Stimulated activated CD4-positive, alpha-beta T cell treated with anti-CD3 and anti-CD28 coated beads, Interleukin-4, amount 100 ng/mL, for 48 hours (primary cell): ENCODE data around the gene OCA2.
"Not testable (repeated sequence)": the region's sequence is repeated elsewhere in the genome, so short reads cannot be mapped to it uniquely, and the experiment has no call there.

Experiments used
- DNase-seq, 2 donors: peaks; one replicate each; pipeline ENCODE4 v3.0.0-alpha.2; 2020; ENCODE audit warnings: low read depth in 2 of 2

OCA2 gene

GRCh38 chr15:27730868-27731267, 368.2 kb downstream of the OCA2 start:
- DNase-seq: no peak

- no peak for DNase-seq
These were observed 373.4 kb downstream of the OCA2 start for GRCh38 chr15:27725731-27726130.

DNA sequence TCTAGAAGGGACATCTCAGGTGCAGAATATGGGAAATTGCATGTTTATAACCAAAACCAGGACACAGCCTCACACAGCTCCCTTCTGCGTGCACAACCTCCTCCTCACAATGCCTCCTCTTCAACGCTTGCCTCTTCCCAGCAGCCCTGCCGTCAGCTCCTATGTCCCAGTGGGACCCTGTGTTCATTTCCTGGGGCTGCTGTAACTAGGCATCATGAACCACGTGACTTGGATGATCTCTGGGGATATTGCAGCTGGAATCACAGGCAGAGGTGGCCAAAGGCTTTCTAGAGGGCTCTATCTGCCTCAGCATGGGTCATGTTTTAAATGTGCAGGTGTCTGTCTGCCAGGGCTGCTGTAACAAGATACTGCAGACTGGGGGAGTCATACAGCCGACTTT, 375.3 kb downstream of the OCA2 start:
- DNase-seq: no peak

GRCh38 chr15:27722102-27722501, 377.0 kb downstream of the OCA2 start:
- DNase-seq: no peak

- DNase-seq: no peak
These were observed 384.4 kb downstream of the OCA2 start for GRCh38 chr15:27714675-27715074.

- DNase-seq: not testable (repeated sequence)
These were observed 385.3 kb downstream of the OCA2 start for GRCh38 chr15:27713850-27714249.

- no peak for DNase-seq
These were observed 391.9 kb downstream of the OCA2 start for GRCh38 chr15:27707257-27707656.

DNA sequence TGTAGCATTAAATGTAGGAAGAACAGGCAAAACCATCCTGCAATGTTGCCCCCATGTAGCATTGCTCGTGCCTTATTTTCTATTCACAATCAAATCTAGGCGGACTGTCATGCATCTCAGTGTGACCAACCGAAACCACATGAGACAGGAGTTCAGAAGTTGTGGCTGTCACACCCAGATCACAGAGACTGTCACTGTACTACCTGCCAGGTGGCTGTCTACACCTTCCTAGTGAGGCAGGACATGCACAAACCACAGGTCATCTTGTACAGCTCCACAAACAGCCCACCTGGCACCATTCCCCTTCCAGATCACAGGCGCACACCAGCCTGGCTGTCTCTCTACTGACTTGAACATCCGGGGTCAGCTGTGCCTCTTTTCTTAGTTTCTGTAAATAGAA, 392.8 kb downstream of the OCA2 start:
- DNase-seq: no peak

GRCh38 chr15:27705056-27705455, 394.1 kb downstream of the OCA2 start:
- no peak for DNase-seq
